Hepatocyte (in vitro differentiated cells): ENCODE measurements around the gene WDR1.

Experiments used
- EZH2 ChIP-seq: fragments of 200-600 bp; sonication (generic); IDR thresholded peaks from 2 replicates; pipeline ENCODE4 v1.6.1; 2016; ENCODE audit warnings: antibody characterized with exemption, mild to moderate bottlenecking, borderline replicate concordance
- EZH2phosphoT487 ChIP-seq: fragments of 200-600 bp; sonication (generic); IDR thresholded peaks from one replicate; pipeline ENCODE4 v1.6.1; 2018; ENCODE audit warnings: antibody characterized with exemption, mild to moderate bottlenecking, low read depth, moderate library complexity; ENCODE audit not compliant: unreplicated experiment, severe bottlenecking
- TF ChIP-seq, protein P1 (sequence below): fragments of 200-600 bp; sonication (generic); IDR thresholded peaks from 2 replicates; pipeline ENCODE4 v1.5.1; 2016; ENCODE audit warnings: antibody characterized with exemption, mild to moderate bottlenecking; ENCODE audit not compliant: poor library complexity

DNA sequence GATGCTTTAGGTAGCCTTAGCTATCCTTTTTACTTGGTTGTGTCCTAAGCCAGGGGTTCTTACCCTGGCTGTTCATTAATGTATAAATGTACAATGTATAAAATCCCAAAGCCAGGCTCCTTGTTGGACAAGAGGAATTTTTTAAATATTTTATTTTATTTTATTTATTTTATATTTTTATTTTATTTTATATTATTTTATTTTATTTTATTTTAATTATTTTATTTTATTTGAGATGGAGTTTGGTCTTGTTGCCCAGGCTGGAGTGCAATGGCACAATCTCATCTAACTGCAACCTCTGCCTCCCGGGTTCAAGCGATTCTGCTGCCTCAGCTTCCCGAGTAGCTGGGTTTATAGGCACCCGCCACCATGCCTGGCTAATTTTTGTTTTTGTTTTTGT is 87.2 kb downstream of the WDR1 start:
- TF ChIP-seq, protein P1, sequence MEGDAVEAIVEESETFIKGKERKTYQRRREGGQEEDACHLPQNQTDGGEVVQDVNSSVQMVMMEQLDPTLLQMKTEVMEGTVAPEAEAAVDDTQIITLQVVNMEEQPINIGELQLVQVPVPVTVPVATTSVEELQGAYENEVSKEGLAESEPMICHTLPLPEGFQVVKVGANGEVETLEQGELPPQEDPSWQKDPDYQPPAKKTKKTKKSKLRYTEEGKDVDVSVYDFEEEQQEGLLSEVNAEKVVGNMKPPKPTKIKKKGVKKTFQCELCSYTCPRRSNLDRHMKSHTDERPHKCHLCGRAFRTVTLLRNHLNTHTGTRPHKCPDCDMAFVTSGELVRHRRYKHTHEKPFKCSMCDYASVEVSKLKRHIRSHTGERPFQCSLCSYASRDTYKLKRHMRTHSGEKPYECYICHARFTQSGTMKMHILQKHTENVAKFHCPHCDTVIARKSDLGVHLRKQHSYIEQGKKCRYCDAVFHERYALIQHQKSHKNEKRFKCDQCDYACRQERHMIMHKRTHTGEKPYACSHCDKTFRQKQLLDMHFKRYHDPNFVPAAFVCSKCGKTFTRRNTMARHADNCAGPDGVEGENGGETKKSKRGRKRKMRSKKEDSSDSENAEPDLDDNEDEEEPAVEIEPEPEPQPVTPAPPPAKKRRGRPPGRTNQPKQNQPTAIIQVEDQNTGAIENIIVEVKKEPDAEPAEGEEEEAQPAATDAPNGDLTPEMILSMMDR: no peak
- TF ChIP-seq EZH2 (no peak), EZH2phosphoT487 (no peak)
